HG02981 (cell line): ENCODE data around the gene EMILIN1.
A peak's percentile ranks its signal among the peaks of the same experiment; 100 is the strongest.

Experiments
- ATAC-seq: cut with Tn5 transposase; IDR thresholded peaks from one replicate; pipeline ENCODE4 v1.9.1; 2021; ENCODE audit warnings: mild to moderate bottlenecking, moderate library complexity; ENCODE audit not compliant: unreplicated experiment

The EMILIN1 gene

DNA sequence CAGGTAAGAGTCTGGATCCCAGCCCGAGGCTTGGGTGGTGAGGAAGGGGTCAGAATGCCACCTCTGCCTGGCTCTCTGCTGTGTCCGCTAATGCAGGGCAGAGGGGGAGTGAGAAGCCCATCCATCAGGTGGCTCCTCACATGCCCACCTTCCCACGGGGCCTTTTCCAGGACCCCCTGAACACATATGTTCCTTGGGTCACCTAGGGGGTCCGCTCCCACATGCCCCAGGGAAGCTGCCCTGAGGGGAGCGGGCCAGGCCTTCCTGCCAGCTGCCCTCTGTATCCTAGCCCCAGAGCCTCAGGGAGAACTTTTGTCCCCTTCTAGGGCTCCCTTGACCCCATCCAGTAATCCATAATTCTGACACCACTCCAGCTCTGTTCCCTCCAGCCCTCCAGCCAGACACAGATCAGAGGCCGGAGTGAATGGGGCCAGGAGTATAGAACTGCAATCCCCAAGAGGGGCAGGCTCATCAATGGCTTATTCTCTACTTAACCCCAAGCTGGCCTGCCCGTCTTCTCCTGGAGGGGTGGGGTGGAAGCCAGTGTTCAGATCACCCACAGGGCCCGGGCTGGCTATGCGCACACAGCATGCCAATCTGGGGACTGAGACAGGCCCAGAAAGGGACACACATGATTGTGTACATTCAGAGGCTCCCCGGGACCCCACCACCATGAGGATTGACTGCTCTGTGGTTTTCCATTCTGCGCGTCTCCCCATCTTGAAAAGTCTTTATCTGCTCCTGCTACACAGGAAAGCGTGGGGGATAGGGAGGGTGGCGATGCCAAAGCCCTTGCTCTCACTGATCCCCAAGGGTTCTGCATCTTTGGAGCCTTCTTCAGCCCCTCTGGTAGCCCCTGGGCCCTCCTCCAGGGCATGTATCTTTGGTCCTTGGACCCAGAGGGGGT lies 1.1 kb downstream of the EMILIN1 start:
- no peak for ATAC-seq

GRCh38 chr2:27080140-27080469 lies 1.7 kb downstream of the EMILIN1 start:
- ATAC-seq, result no peak

DNA sequence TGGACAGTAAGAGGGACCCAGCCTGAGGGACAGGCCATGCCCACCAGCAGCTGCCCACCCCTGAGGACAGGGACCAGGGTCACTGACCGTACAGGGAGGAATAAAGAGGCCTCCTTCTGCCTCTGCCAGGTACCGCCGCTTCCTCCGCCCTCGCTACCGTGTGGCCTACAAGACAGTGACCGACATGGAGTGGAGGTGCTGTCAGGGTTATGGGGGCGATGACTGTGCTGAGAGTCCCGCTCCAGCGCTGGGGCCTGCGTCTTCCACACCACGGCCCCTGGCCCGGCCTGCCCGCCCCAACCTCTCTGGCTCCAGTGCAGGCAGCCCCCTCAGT lies 2.2 kb downstream of the EMILIN1 start:
- no peak for ATAC-seq

DNA sequence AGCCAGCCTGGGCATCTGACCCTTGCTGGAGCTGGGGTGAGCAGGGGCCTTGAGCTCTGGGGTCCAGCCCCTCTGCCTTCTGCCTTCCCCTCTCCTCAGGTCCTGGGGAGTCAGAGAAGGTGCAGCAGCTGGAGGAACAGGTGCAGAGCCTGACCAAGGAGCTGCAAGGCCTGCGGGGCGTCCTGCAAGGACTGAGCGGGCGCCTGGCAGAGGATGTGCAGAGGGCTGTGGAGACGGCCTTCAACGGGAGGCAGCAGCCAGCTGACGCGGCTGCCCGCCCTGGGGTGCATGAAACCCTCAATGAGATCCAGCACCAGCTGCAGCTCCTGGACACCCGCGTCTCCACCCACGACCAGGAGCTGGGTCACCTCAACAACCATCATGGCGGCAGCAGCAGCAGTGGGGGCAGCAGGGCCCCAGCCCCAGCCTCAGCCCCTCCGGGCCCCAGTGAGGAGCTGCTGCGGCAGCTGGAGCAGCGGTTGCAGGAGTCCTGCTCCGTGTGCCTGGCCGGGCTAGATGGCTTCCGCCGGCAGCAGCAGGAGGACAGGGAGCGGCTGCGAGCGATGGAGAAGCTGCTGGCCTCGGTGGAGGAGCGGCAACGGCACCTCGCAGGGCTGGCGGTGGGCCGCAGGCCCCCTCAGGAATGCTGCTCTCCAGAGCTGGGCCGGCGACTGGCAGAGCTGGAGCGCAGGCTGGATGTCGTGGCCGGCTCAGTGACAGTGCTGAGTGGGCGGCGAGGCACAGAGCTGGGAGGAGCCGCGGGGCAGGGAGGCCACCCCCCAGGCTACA lies 3.8 kb downstream of the EMILIN1 start:
- ATAC-seq, result no peak

- ATAC-seq, result no peak
These were observed 4.5 kb downstream of the EMILIN1 start for GRCh38 chr2:27082773-27083409.

DNA sequence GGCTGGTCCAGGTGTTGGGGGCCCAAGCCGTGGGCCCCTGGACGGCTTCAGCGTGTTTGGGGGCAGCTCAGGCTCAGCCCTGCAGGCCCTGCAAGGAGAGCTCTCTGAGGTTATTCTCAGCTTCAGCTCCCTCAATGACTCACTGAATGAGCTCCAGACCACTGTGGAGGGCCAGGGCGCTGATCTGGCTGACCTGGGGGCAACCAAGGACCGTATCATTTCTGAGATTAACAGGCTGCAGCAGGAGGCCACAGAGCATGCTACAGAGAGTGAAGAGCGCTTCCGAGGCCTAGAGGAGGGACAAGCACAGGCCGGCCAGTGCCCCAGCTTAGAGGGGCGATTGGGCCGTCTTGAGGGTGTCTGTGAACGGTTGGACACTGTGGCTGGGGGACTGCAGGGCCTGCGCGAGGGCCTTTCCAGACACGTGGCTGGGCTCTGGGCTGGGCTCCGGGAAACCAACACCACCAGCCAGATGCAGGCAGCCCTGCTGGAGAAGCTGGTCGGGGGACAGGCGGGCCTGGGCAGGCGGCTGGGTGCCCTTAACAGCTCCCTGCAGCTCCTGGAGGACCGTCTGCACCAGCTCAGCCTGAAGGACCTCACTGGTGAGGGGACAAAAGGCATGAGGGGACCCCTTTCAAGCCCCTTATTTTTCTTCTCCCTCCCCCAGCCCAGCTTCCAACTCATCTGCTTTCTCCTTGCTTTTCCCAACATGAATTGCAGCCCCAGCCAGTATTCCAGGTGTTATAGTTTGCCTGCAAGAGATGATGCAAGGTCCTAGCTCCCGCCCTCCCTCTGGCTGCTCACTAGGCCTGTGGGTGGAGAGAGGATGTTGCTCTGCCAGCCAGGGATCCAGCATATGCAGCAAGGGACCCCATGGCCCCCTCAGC lies 5.2 kb downstream of the EMILIN1 start:
- ATAC-seq, result no peak

DNA sequence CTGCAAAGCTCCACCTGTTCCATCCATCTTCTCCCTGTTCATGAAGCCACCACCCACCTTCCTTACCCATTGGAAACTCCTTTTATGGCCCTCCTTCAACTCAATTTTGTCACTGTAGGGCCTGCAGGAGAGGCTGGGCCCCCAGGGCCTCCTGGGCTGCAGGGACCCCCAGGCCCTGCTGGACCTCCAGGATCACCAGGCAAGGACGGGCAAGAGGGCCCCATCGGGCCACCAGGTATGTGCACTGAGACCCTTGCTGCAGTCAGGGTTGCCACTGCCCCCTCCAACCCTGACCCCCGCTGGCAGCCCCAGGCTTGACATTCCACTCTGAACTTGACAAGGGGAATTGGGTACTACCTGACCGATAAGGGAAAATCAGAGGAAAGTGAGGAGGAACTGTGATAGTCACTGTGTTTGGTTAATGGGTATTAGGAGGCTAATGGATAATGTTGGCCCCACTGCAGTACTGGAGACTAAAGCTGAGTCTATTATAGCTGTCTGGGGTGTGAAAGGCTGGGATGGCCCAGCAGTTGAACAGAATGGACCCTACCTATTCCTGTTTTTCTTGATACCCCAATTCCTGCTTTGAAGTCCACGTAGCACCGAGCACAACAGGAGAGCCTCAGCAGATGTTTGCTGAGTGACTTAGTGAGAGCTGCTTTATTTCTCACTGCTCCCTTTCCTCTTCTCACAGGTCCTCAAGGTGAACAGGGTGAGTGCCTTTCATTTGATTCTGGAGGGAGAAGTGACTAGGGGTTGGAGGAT lies 6.1 kb downstream of the EMILIN1 start:
- ATAC-seq, result no peak

- ATAC-seq, result no peak
These were observed 6.8 kb downstream of the EMILIN1 start for GRCh38 chr2:27085062-27085672.

GRCh38 chr2:27085673-27086089 lies 7.3 kb downstream of the EMILIN1 start:
- peak; percentile 0 for ATAC-seq

- ATAC-seq, result peak; percentile 72
These were observed 7.8 kb downstream of the EMILIN1 start for GRCh38 chr2:27086090-27086723.

DNA sequence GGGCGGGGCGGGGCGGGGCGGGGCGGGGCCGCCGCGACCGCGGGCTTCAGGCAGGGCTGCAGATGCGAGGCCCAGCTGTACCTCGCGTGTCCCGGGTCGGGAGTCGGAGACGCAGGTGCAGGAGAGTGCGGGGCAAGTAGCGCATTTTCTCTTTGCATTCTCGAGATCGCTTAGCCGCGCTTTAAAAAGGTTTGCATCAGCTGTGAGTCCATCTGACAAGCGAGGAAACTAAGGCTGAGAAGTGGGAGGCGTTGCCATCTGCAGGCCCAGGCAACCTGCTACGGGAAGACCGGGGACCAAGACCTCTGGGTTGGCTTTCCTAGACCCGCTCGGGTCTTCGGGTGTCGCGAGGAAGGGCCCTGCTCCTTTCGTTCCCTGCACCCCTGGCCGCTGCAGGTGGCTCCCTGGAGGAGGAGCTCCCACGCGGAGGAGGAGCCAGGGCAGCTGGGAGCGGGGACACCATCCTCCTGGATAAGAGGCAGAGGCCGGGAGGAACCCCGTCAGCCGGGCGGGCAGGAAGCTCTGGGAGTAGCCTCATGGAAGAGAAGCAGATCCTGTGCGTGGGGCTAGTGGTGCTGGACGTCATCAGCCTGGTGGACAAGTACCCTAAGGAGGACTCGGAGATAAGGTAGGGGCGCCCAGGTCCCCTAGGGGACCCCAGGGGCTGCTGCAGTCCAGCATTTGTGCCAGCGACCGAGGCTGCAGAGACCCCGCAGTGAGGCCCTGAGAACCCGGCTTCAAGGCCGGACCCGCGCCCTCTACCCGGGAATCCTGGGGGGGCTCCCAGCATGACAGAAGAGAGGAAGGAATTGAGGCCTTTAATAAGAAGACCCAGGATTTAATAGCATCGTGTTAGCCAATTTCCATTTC lies 8.5 kb downstream of the EMILIN1 start, which contains the start of gene KHK:
Gene KHK, plus strand, starts transcription at position 49 of the 870 bp plus-strand sequence. Its CDS starts 488 bp downstream, at position 537.
- ATAC-seq, result peak; percentile 2

- no peak for ATAC-seq
These were observed 9.5 kb downstream of the EMILIN1 start for GRCh38 chr2:27087823-27088410.

- no peak for ATAC-seq
These were observed 10.2 kb downstream of the EMILIN1 start for GRCh38 chr2:27088634-27089033.

DNA sequence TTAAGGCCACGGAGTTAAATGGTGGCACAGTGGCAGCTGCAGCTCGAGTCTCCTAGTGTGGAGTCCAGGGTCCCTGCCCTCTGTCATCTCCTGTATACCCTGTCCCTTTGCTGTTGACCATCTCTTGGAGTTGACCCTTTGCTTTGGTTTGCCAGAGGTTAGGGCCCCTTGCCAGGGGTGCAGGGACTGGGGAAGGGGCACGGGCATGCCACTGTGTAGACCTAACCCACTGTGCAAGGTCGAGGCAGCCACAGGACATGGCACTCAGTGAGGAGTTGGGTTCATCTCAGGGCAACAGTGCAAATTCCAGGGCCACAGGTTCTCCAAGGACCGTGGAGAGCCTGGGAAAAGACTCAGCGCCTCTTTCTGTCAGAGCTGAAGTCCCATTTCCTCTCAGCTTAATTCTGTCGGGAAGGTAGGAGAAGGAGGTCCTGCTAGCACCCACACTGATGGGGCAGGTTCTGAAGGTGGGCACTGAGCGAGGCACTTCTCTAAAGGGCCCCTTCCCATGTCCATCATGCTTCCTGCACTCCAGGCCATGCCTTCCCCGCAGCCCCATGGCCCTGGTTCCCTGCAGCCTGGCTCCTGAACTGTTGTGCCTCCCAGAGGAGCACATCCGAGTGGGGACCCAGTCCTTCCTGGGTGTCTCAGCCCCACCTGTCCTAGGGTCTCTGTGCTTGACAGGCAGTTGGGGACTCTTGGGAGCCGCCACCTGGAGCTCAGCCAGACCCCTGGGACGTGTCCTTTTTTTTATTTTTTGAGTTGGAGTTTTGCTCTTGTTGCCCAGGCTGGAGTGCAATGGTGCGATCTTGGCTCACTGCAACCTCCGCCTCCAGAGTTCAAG lies 10.9 kb downstream of the EMILIN1 start:
- no peak for ATAC-seq

GRCh38 chr2:27091746-27092695 lies 13.6 kb downstream of the EMILIN1 start:
- no peak for ATAC-seq
